Trophoblast cell (in vitro differentiated cells and primary cell): Measurements from ENCODE around the gene ZNF862.

ENCODE experiments used
- DNase-seq, 2 donors: peaks; one replicate each; pipeline ENCODE4 v3.0.0-alpha.2; 2016
- H2AFZ ChIP-seq: 2 replicates; pipeline ENCODE4 v1.6.1; 2013; ENCODE audit warnings: low read length, moderate library complexity, mild to moderate bottlenecking; ENCODE audit not compliant: insufficient read depth, poor library complexity
- H2AK5ac ChIP-seq: 2 replicates; pipeline ENCODE4 v1.6.1; 2013; ENCODE audit warnings: mild to moderate bottlenecking, low read length
- H2BK120ac ChIP-seq: 2 replicates; pipeline ENCODE4 v1.6.1; 2013; ENCODE audit warnings: low read length, mild to moderate bottlenecking, moderate library complexity; ENCODE audit not compliant: insufficient read depth, poor library complexity
- H2BK12ac ChIP-seq: 2 replicates; pipeline ENCODE4 v1.6.1; 2013; ENCODE audit warnings: mild to moderate bottlenecking, low read length, moderate library complexity
- H2BK5ac ChIP-seq: 2 replicates; pipeline ENCODE4 v1.6.1; 2013; ENCODE audit warnings: low read length, low read depth, moderate library complexity, mild to moderate bottlenecking; ENCODE audit not compliant: poor library complexity
- H3K14ac ChIP-seq: 2 replicates; pipeline ENCODE4 v1.6.1; 2013; ENCODE audit warnings: mild to moderate bottlenecking, low read length
- H3K18ac ChIP-seq: 2 replicates; pipeline ENCODE4 v1.6.1; 2013; ENCODE audit warnings: mild to moderate bottlenecking, low read length
- H3K23ac ChIP-seq: 2 replicates; pipeline ENCODE4 v1.6.1; 2013; ENCODE audit warnings: low read length
- H3K27ac ChIP-seq: 2 replicates; pipeline ENCODE4 v1.5.1; 2013; ENCODE audit warnings: low read depth, mild to moderate bottlenecking, inconsistent platforms, low read length, moderate library complexity
- H3K27me3 ChIP-seq: 2 replicates; pipeline ENCODE4 v1.6.1; 2013; ENCODE audit warnings: inconsistent platforms, mild to moderate bottlenecking, low read length, moderate library complexity; ENCODE audit not compliant: insufficient read depth
- H3K36me3 ChIP-seq, 2 experiments: 1 replicate in 1 of 2; 2 replicates in 1 of 2; pipeline ENCODE4 v1.6.1; 2013; ENCODE audit warnings: low read length in 2 of 2, mild to moderate bottlenecking in 2 of 2, moderate library complexity in 1 of 2; ENCODE audit not compliant: insufficient read depth in 2 of 2, control insufficient read depth in 1 of 2
- H3K4ac ChIP-seq: 2 replicates; pipeline ENCODE4 v1.6.1; 2013; ENCODE audit warnings: low read depth, mild to moderate bottlenecking, low read length, moderate library complexity
- H3K4me1 ChIP-seq, 2 experiments: 1 replicate in 1 of 2; 2 replicates in 1 of 2; pipeline ENCODE4 v1.6.1; 2013; ENCODE audit warnings: low read length in 2 of 2, mild to moderate bottlenecking in 2 of 2, moderate library complexity in 1 of 2; ENCODE audit not compliant: insufficient read depth in 2 of 2, control insufficient read depth in 1 of 2
- H3K4me2 ChIP-seq: 2 replicates; pipeline ENCODE4 v1.6.1; 2013; ENCODE audit warnings: inconsistent platforms, mild to moderate bottlenecking, low read length, moderate library complexity
- H3K4me3 ChIP-seq: 2 replicates; pipeline ENCODE4 v1.5.1; 2013; ENCODE audit warnings: mild to moderate bottlenecking, low read depth, low read length, inconsistent platforms
- H3K79me1 ChIP-seq: one replicate; pipeline ENCODE4 v1.6.1; 2013; ENCODE audit warnings: low read length
- H3K79me2 ChIP-seq: 2 replicates; pipeline ENCODE4 v1.6.1; 2013; ENCODE audit warnings: low read length, mild to moderate bottlenecking; ENCODE audit not compliant: control insufficient read depth, insufficient read depth, poor library complexity
- H3K9ac ChIP-seq: 2 replicates; pipeline ENCODE4 v1.6.1; 2013; ENCODE audit warnings: mild to moderate bottlenecking, low read length
- H3K9me3 ChIP-seq: 2 replicates; pipeline ENCODE4 v1.6.1; 2013; ENCODE audit warnings: low read depth, mild to moderate bottlenecking, control low read depth, inconsistent platforms, low read length; ENCODE audit not compliant: insufficient read depth
- H4K12ac ChIP-seq: 2 replicates; pipeline ENCODE4 v1.6.1; 2013; ENCODE audit warnings: low read depth, mild to moderate bottlenecking, low read length, moderate library complexity
- H4K8ac ChIP-seq: 2 replicates; pipeline ENCODE4 v1.6.1; 2013; ENCODE audit warnings: low read depth, mild to moderate bottlenecking, low read length, moderate library complexity
- H4K91ac ChIP-seq: one replicate; pipeline ENCODE4 v1.6.1; 2013; ENCODE audit warnings: low read depth, mild to moderate bottlenecking, low read length, moderate library complexity
- WGBS: extraction: QIAGEN DNeasy Blood & Tissue Kit; methylation state at CpG from one replicate; pipeline ENCODE4 v1.1.7; 2013; ENCODE audit warnings: missing lambda C conversion rate; ENCODE audit not compliant: insufficient read length, insufficient coverage; ENCODE audit errors: extremely low coverage; 5-methylcytosine and 5-hydroxymethylcytosine counted together

The ZNF862 gene

GRCh38 chr7:149803551-149804074 lies 34.6 kb upstream of the ZNF862 start:
- H3K4ac ChIP-seq, result no peak overlapping the region
- no peaks in the 10 kb centered on the region for H3K27me3 ChIP-seq
- H3K79me1 ChIP-seq, result no peaks in the 10 kb centered on the region
- no peak overlapping the region for H3K23ac ChIP-seq
- H2AK5ac ChIP-seq, result no peak overlapping the region
- no peaks in the 10 kb centered on the region for H3K36me3 ChIP-seq
- H3K4me1 ChIP-seq, result no peaks in the 10 kb centered on the region
- no peak overlapping the region for H3K14ac ChIP-seq
- DNase-seq, result no peak
- no peak overlapping the region for H2AFZ ChIP-seq
- H4K8ac ChIP-seq, result no peak overlapping the region
- H3K18ac ChIP-seq, result no peak overlapping the region
- H3K9me3 ChIP-seq, result no peaks in the 10 kb centered on the region
- H2BK5ac ChIP-seq, result no peak overlapping the region
- H3K4me3 ChIP-seq, result no peak overlapping the region
- H2BK120ac ChIP-seq, result no peak overlapping the region
- H4K91ac ChIP-seq, result no peak overlapping the region
- no peak overlapping the region for H3K9ac ChIP-seq
- H3K79me2 ChIP-seq, result no peaks in the 10 kb centered on the region
- no CpG with 5 or more reads among the region's 17 CpGs for WGBS
- no peak overlapping the region for H2BK12ac ChIP-seq
- H4K12ac ChIP-seq, result no peak overlapping the region
- no peak overlapping the region for H3K27ac ChIP-seq
- no peak overlapping the region for H3K4me2 ChIP-seq

- H4K91ac ChIP-seq, result no peak overlapping the region
- no peak overlapping the region for H2AK5ac ChIP-seq
- no peak overlapping the region for H3K27ac ChIP-seq
- H3K4me1 ChIP-seq, result no peaks in the 10 kb centered on the region
- H2BK5ac ChIP-seq, result no peak overlapping the region
- no peak overlapping the region for H3K18ac ChIP-seq
- no peak overlapping the region for H3K4ac ChIP-seq
- no peak overlapping the region for H3K23ac ChIP-seq
- DNase-seq, result no peak
- no peak overlapping the region for H3K4me2 ChIP-seq
- H2BK12ac ChIP-seq, result no peak overlapping the region
- H2AFZ ChIP-seq, result no peak overlapping the region
- no peaks in the 10 kb centered on the region for H3K79me1 ChIP-seq
- H3K9ac ChIP-seq, result no peak overlapping the region
- no peak overlapping the region for H4K12ac ChIP-seq
- WGBS, result no CpG with 5 or more reads among the region's 9 CpGs
- H3K27me3 ChIP-seq, result no peaks in the 10 kb centered on the region
- H4K8ac ChIP-seq, result no peak overlapping the region
- H2BK120ac ChIP-seq, result no peak overlapping the region
- no peaks in the 10 kb centered on the region for H3K9me3 ChIP-seq
- no peak overlapping the region for H3K4me3 ChIP-seq
- no peak overlapping the region for H3K14ac ChIP-seq
- H3K36me3 ChIP-seq, result no peaks in the 10 kb centered on the region
- no peaks in the 10 kb centered on the region for H3K79me2 ChIP-seq
Measured at GRCh38 chr7:149804106-149804505, 34.1 kb upstream of the ZNF862 start.

- no peak overlapping the region for H2BK12ac ChIP-seq
- H3K79me2 ChIP-seq, result no peaks in the 10 kb centered on the region
- H3K9ac ChIP-seq, result no peak overlapping the region
- no peak overlapping the region for H2BK5ac ChIP-seq
- H3K4me2 ChIP-seq, result no peak overlapping the region
- no peaks in the 10 kb centered on the region for H3K9me3 ChIP-seq
- no peak overlapping the region for H3K23ac ChIP-seq
- H4K91ac ChIP-seq, result no peak overlapping the region
- no peak overlapping the region for H4K8ac ChIP-seq
- H3K79me1 ChIP-seq, result no peaks in the 10 kb centered on the region
- H2AK5ac ChIP-seq, result no peak overlapping the region
- no peak overlapping the region for H3K4me3 ChIP-seq
- no peak overlapping the region for H2AFZ ChIP-seq
- H4K12ac ChIP-seq, result no peak overlapping the region
- WGBS, result no CpG with 5 or more reads among the region's 16 CpGs
- H2BK120ac ChIP-seq, result no peak overlapping the region
- no peaks in the 10 kb centered on the region for H3K36me3 ChIP-seq
- H3K27me3 ChIP-seq, result no peaks in the 10 kb centered on the region
- no peaks in the 10 kb centered on the region for H3K4me1 ChIP-seq
- H3K18ac ChIP-seq, result no peak overlapping the region
- H3K27ac ChIP-seq, result no peak overlapping the region
- no peak overlapping the region for H3K4ac ChIP-seq
- H3K14ac ChIP-seq, result no peak overlapping the region
- DNase-seq, result no peak
Measured at GRCh38 chr7:149806726-149807125, 31.4 kb upstream of the ZNF862 start.

- Histone ChIP-seq H3K79me1 (no peaks in the 10 kb centered on the region), H4K12ac (no peak overlapping the region), H2AFZ (no peak overlapping the region), H3K4me1 (no peaks in the 10 kb centered on the region), H3K9ac (no peak overlapping the region), H3K9me3 (no peaks in the 10 kb centered on the region), H2AK5ac (no peak overlapping the region), H3K18ac (no peak overlapping the region), H2BK5ac (no peak overlapping the region), H3K79me2 (no peaks in the 10 kb centered on the region), H4K91ac (no peak overlapping the region), H3K36me3 (no peaks in the 10 kb centered on the region), H4K8ac (no peak overlapping the region), H3K23ac (no peak overlapping the region), H3K14ac (no peak overlapping the region), H2BK12ac (no peak overlapping the region), H3K4me3 (no peak overlapping the region), H2BK120ac (no peak overlapping the region), H3K4me2 (no peak overlapping the region), H3K4ac (no peak overlapping the region), H3K27ac (no peak overlapping the region), H3K27me3 (no peaks in the 10 kb centered on the region)
- WGBS, result no CpG with 5 or more reads among the region's 10 CpGs
- DNase-seq, result no peak
Measured at GRCh38 chr7:149808311-149808710, 29.9 kb upstream of the ZNF862 start.
